SK-N-SH (cell line): ENCODE results near the gene CHM.

Experiments
- CTCF ChIP-seq: fragments of 200-600 bp; sonication (generic); IDR thresholded peaks from 2 replicates; pipeline ENCODE4 v1.6.1; 2017; ENCODE audit warnings: antibody characterized with exemption, mild to moderate bottlenecking, moderate library complexity
- EP300 ChIP-seq, 2 experiments: IDR thresholded peaks; 2 replicates each; pipeline versions ENCODE4 v1.4.0 to v1.6.1; 2012; ENCODE audit warnings: borderline replicate concordance in 1 of 2, low read depth in 1 of 2, low read length in 1 of 2
- EZH2phosphoT487 ChIP-seq: fragments of 200-600 bp; sonication (generic); IDR thresholded peaks from 2 replicates; pipeline ENCODE4 v1.6.1; 2017; ENCODE audit warnings: low read depth, mixed run types, mild to moderate bottlenecking, antibody characterized with exemption, moderate library complexity, borderline replicate concordance
- FOXJ3 ChIP-seq: sonication (generic); formaldehyde crosslinking; IDR thresholded peaks from 2 replicates; pipeline ENCODE4 v1.5.1; 2020; ENCODE audit warnings: mild to moderate bottlenecking, missing genetic modification reagents
- FOXM1 ChIP-seq: IDR thresholded peaks from 2 replicates; pipeline ENCODE4 v1.4.0; 2012; ENCODE audit warnings: low read depth, mild to moderate bottlenecking
- MXI1 ChIP-seq: IDR thresholded peaks from 2 replicates; pipeline ENCODE4 v1.6.1; 2012; ENCODE audit warnings: mild to moderate bottlenecking, low read depth, low read length, improper control_type of control experiment
- SMC3 ChIP-seq: IDR thresholded peaks from 2 replicates; pipeline ENCODE4 v1.6.1; 2012; ENCODE audit warnings: low read depth, low read length, improper control_type of control experiment
- TAF1 ChIP-seq: IDR thresholded peaks from 2 replicates; pipeline ENCODE4 v1.6.1; 2012; ENCODE audit warnings: low read depth, mild to moderate bottlenecking, low read length, moderate library complexity, borderline replicate concordance
- USF2 ChIP-seq: fragments of 150-350 bp; IDR thresholded peaks from 2 replicates; pipeline ENCODE4 v1.6.1; 2017; ENCODE audit warnings: antibody characterized with exemption, low read length, low read depth, borderline replicate concordance
- YY1 ChIP-seq: IDR thresholded peaks from 2 replicates; pipeline ENCODE4 v1.4.0; 2012; ENCODE audit warnings: low read depth, mild to moderate bottlenecking

DNA sequence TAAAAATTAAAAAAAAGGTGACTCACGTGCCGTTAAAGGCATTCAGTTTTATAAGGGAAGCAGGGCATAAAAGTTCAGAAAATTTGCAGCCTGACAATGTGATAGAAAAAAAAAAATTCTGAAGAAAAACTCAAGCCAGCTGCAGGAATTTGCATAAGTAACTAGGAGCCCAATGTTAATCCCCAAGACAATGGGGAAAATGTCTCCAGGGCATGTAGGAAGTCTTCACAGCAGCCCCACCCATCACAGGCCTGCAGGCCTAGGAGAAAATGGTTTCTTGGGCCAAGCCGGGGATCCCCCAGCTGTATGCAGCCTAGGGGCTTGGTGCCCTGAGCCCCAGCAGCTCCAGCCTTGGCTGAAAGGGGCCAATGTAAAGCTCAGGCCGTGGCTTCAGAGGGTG lies 31.2 kb downstream of the CHM start:
- no peak for TF ChIP-seq CTCF
- TF ChIP-seq YY1 = no peak
- no peak for TF ChIP-seq USF2
- no peak for TF ChIP-seq FOXM1
- TF ChIP-seq SMC3 = no peak
- TF ChIP-seq MXI1 = no peak
- no peak for TF ChIP-seq TAF1
- no peak for TF ChIP-seq EP300 (IDR thresholded peaks at IDR 0.05; ENCODE audit: borderline replicate concordance in 1 of 2, low read depth in 1 of 2, low read length in 1 of 2)
- no peak for TF ChIP-seq EZH2phosphoT487
- TF ChIP-seq FOXJ3 (CRISPR knock-in tag) = no peak
